Immature natural killer cell (primary cell): ENCODE measurements around the gene LPAR2. TPM values are rescaled to one million over a fixed set of nuclear protein-coding genes. Genes with fewer than 3 reads are reported as not detected.
A peak's percentile ranks its signal among the peaks of the same experiment; 100 is the strongest.
"Not testable (repeated sequence)": the region's sequence is repeated elsewhere in the genome, so short reads cannot be mapped to it uniquely, and the experiment has no call there.

ENCODE experiments used
- DNase-seq, 3 donors: peaks; one replicate each; pipeline ENCODE4 v3.0.0; 2022; ENCODE audit warnings: mixed read lengths in 1 of 3
- H3K27ac Mint-ChIP-seq, 6 donors: one replicate each; pipeline ENCODE4 v1.8.0; 2020; ENCODE audit warnings: mixed read lengths in 6 of 6, mild to moderate bottlenecking in 5 of 6, inconsistent platforms in 4 of 6, moderate library complexity in 3 of 6
- H3K27me3 Mint-ChIP-seq, 3 donors: one replicate each; pipeline ENCODE4 v1.8.0; 2020 to 2021; ENCODE audit warnings: low read depth in 3 of 3, mild to moderate bottlenecking in 3 of 3, mixed read lengths in 3 of 3, moderate library complexity in 3 of 3, inconsistent platforms in 1 of 3
- H3K36me3 Mint-ChIP-seq, 3 donors: one replicate each; pipeline ENCODE4 v1.8.0; 2020; ENCODE audit warnings: mixed read lengths in 3 of 3, inconsistent platforms in 2 of 3, mild to moderate bottlenecking in 2 of 3
- H3K4me1 Mint-ChIP-seq, 2 donors: one replicate each; pipeline ENCODE4 v1.8.0; 2020; ENCODE audit warnings: inconsistent platforms in 2 of 2, mild to moderate bottlenecking in 2 of 2, mixed read lengths in 2 of 2, moderate library complexity in 1 of 2
- H3K4me3 Mint-ChIP-seq, 5 donors: one replicate each; pipeline ENCODE4 v1.8.0; 2020; ENCODE audit warnings: mild to moderate bottlenecking in 5 of 5, mixed read lengths in 5 of 5, inconsistent platforms in 3 of 5, moderate library complexity in 3 of 5
- H3K9me3 Mint-ChIP-seq, 6 donors: one replicate each; pipeline ENCODE4 v1.8.0; 2020; ENCODE audit warnings: mild to moderate bottlenecking in 6 of 6, mixed read lengths in 6 of 6, inconsistent platforms in 4 of 6, moderate library complexity in 3 of 6
- polyA plus RNA-seq, 3 donors: library from polyadenylated mRNA; unstranded; fragments of 300-500 nt; fragmentation: Illumina TruSeq; gene quantifications; one replicate each; pipeline ENCODE4 v1.2.3, GENCODE V29; 2021

Gene LPAR2
- polyA plus RNA-seq, 3 donors from 2014 or later = 3.8 to 5.9 (median 4.6) TPM

- peaks cover 0 to 9% (median 0%) of the 10 kb centered on the region in 3 donors for H3K36me3 Mint-ChIP-seq
- peak; percentile 48 to 80 (median 57) for DNase-seq
- peak overlapping the region; percentile 3 to 90 (median 60) for H3K4me3 Mint-ChIP-seq
These were observed 12.9 kb downstream of the LPAR2 start for GRCh38 chr19:19615086-19615485.

DNA sequence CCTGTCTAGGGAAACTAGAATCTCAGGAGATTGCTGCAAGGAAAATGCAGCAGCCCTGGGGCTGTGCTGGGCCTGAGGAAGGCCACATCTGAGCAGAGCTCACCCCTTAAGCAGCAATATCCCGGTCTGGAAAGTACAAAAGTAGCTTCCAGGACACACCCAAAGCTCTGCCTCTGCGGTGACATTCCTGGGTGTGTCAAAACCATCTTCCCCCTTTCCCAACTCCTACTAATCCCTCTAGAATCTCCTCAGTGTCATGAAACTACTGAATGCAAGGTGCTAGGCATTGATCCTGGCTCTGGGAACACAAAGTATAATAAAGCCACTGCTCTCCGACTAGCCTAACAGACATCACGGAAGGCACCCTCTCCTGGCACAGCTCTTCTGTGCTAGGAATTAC is 14.5 kb downstream of the LPAR2 start:
- Mint-ChIP-seq H3K36me3 (peaks cover 0 to 9% (median 0%) of the 10 kb centered on the region in 3 donors), H3K4me1 (peaks cover 18 to 25% of the 10 kb centered on the region in 2 donors), H3K4me3 (no peak overlapping the region), H3K27me3 (peaks cover under 1 to 16% (median 10%) of the 10 kb centered on the region in 3 donors), H3K27ac (peak overlapping the region in 5 of 6 donors; percentile 3 to 99 (median 75)), H3K9me3 (no peaks in the 10 kb centered on the region)
- DNase-seq = no peak

More at GRCh38 chr19:19615086-19615485, 12.9 kb downstream of the LPAR2 start:
- Mint-ChIP-seq H3K27me3 (peaks cover 2 to 19% (median 14%) of the 10 kb centered on the region in 3 donors), H3K4me1 (peaks cover 26 to 35% of the 10 kb centered on the region in 2 donors), H3K27ac (peak overlapping the region; percentile 91 to 100 (median 96)), H3K9me3 (no peaks in the 10 kb centered on the region)

GRCh38 chr19:19610376-19611202 is 17.4 kb downstream of the LPAR2 start:
- Mint-ChIP-seq H3K9me3 (no peaks in the 10 kb centered on the region), H3K4me1 (peaks cover 8 to 13% of the 10 kb centered on the region in 2 donors), H3K36me3 (peaks cover 0 to 9% (median 0%) of the 10 kb centered on the region in 3 donors), H3K27me3 (peaks cover 0 to 9% (median 5%) of the 10 kb centered on the region in 3 donors), H3K4me3 (no peak overlapping the region), H3K27ac (no peak overlapping the region)
- no peak for DNase-seq

GRCh38 chr19:19606686-19607085 is 21.3 kb downstream of the LPAR2 start:
- H3K4me1 Mint-ChIP-seq, H3K4me3 Mint-ChIP-seq, DNase-seq, H3K27ac Mint-ChIP-seq, H3K36me3 Mint-ChIP-seq, H3K27me3 Mint-ChIP-seq, H3K9me3 Mint-ChIP-seq: not testable (repeated sequence)

DNA sequence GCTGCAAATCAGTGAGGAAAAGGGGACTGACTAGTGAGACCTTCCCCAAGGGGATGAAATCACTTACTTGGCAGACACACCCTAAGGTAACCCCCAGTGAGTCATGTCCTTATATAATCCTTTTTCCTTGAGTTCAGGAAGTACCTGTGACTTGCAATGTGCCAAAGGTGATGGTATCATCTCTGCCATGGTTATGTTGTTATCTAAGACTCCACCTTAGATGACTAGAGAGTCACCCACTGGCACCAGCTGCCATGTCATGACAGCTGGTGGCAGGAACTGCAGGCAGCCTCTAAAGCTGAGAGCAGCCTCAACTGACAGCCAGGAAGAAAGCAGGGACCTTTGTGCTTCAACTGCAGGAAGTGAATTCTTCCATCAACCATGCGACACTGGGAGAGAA is 22.0 kb downstream of the LPAR2 start:
- DNase-seq = no peak
- H3K4me3 Mint-ChIP-seq = no peak overlapping the region
- H3K27ac Mint-ChIP-seq = peak overlapping the region in 1 of 6 donors; percentile 80
- H3K27me3 Mint-ChIP-seq = no peaks in the 10 kb centered on the region
- H3K4me1 Mint-ChIP-seq = peaks cover 0 to 4% of the 10 kb centered on the region in 2 donors
- H3K36me3 Mint-ChIP-seq = peaks cover 0 to 3% (median 0%) of the 10 kb centered on the region in 3 donors
- H3K9me3 Mint-ChIP-seq = no peaks in the 10 kb centered on the region

GRCh38 chr19:19602713-19603324 is 25.2 kb downstream of the LPAR2 start:
- DNase-seq = no peak
- H3K27me3 Mint-ChIP-seq = peaks cover 0 to 7% (median 6%) of the 10 kb centered on the region in 3 donors
- H3K27ac Mint-ChIP-seq = no peak overlapping the region
- H3K4me3 Mint-ChIP-seq = no peak overlapping the region
- H3K9me3 Mint-ChIP-seq = no peaks in the 10 kb centered on the region
- peaks cover 0 to 9% of the 10 kb centered on the region in 2 donors for H3K4me1 Mint-ChIP-seq
- no peaks in the 10 kb centered on the region for H3K36me3 Mint-ChIP-seq

DNA sequence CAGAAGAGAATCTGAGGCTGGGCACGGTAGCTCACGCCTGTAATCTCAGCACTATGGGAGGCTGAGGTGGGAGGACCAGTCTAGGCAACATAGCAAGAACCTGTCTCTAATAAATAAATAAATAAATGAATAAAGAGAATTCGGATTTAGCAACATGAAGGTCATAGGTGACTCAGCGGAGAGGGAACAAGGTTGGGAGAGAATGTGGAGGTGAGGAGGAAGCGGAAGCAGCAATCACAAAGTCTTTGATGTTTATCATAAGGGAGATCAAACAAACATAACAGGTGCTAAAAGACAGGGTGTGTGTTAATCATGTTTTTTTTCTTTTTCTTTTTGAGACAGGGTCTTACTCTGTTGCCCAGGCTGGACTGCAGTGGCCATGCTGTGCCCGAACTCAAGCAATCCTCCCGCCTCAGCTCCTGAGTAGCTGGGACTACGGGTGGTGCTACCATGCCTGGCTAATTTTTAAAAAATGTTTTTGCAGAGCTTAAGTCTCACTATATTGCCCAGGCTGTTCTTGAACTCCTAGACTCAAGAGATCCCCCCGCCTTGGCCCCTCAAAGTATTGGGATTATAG is 25.8 kb downstream of the LPAR2 start:
- no peak for DNase-seq
- Mint-ChIP-seq H3K36me3 (no peaks in the 10 kb centered on the region), H3K4me3 (no peak overlapping the region), H3K27ac (peak overlapping the region in 1 of 6 donors; percentile 74), H3K4me1 (peaks cover 0 to 12% of the 10 kb centered on the region in 2 donors), H3K27me3 (peaks cover 0 to 8% (median 6%) of the 10 kb centered on the region in 3 donors), H3K9me3 (no peaks in the 10 kb centered on the region)

- no peak for DNase-seq
- no peaks in the 10 kb centered on the region for H3K36me3 Mint-ChIP-seq
- H3K9me3 Mint-ChIP-seq = no peaks in the 10 kb centered on the region
- no peak overlapping the region for H3K4me3 Mint-ChIP-seq
- peak overlapping the region in 1 of 6 donors; percentile 49 for H3K27ac Mint-ChIP-seq
- peaks cover 0 to 9% of the 10 kb centered on the region in 2 donors for H3K4me1 Mint-ChIP-seq
- peaks cover 0 to 8% (median 6%) of the 10 kb centered on the region in 3 donors for H3K27me3 Mint-ChIP-seq
These were observed 27.2 kb downstream of the LPAR2 start for GRCh38 chr19:19600793-19601330.

DNA sequence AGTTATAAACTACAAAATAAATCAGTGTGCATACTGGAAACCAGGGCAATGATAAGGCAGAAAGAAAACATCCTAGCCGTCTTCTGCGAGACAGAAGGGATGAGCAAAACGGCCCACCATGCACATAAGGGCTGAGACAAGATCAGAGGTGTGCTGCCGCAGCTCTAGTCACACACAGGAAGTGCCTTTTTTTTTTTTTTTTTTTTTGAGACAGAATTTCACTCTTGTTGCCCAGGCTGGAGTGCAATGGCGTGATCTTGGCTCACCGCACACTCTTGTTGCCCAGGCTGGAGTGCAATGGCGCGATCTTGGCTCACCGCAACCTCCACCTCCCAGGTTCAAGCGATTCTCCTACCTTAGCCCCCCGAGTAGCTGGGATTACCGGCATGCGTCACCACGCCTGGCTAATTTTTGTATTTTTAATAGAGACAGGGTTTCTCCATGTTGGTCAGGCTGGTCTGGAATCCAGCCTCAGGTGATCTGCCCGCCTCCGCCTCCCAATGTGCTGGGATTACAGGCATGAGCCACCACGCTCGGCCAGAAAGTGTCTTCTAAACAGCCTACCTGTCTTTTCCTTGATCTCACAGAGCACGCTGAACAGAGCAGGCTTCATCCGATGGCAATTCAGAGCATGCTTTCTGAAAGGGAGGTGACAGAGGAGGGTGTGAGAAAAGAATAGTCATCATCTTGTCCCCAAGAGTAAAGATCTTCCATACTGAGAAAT is 29.1 kb downstream of the LPAR2 start:
- Mint-ChIP-seq H3K27ac (peak overlapping the region; percentile 30 to 96 (median 70)), H3K4me3 (peak overlapping the region in 3 of 5 donors; percentile 26 to 74 (median 51))
- peak in 1 of 3 donors; percentile 64 for DNase-seq
- not testable (repeated sequence) for H3K36me3 Mint-ChIP-seq, H3K27me3 Mint-ChIP-seq, H3K4me1 Mint-ChIP-seq, H3K9me3 Mint-ChIP-seq

- DNase-seq = peak; percentile 21 to 69 (median 27)
- Mint-ChIP-seq H3K4me1 (peaks cover 0 to 9% of the 10 kb centered on the region in 2 donors), H3K9me3 (no peaks in the 10 kb centered on the region), H3K27ac (peak overlapping the region; percentile 47 to 96 (median 70)), H3K4me3 (peak overlapping the region in 3 of 5 donors; percentile 6 to 74 (median 51)), H3K36me3 (peaks cover 0 to 4% (median 0%) of the 10 kb centered on the region in 3 donors), H3K27me3 (peaks cover 0 to 8% (median 6%) of the 10 kb centered on the region in 3 donors)
These were observed 30.2 kb downstream of the LPAR2 start for GRCh38 chr19:19597809-19598306.

- Mint-ChIP-seq H3K36me3 (peaks cover 0 to 4% (median 0%) of the 10 kb centered on the region in 3 donors), H3K9me3 (no peaks in the 10 kb centered on the region), H3K4me3 (no peak overlapping the region), H3K27ac (peak overlapping the region in 2 of 6 donors; percentile 22 to 35), H3K27me3 (peaks cover 0 to 8% (median 6%) of the 10 kb centered on the region in 3 donors), H3K4me1 (peaks cover under 1 to 13% of the 10 kb centered on the region in 2 donors)
- no peak for DNase-seq
These were observed 32.8 kb downstream of the LPAR2 start for GRCh38 chr19:19595171-19595701.

DNA sequence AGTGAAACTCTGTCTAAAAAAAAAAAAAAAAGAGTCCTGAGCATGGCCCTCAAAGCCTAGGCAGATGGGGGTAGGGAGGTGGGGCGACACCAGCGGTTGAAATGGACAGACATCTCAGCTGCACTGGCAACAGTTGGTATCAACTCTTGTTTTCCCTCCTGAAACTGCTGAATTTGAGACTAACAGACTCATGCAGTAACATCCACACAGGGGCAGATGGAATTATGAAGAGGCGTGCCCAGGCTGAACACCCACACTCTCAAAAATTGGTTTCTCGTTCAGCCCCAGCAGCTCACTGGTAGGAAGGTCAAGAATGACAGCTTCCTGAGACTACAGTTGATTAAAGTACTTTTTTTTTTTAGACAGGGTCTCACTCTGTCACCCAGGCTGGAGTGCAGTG is 33.6 kb downstream of the LPAR2 start:
- no peak for DNase-seq
- H3K4me1 Mint-ChIP-seq = peaks cover 8 to 20% of the 10 kb centered on the region in 2 donors
- peaks cover 0 to 8% (median 6%) of the 10 kb centered on the region in 3 donors for H3K27me3 Mint-ChIP-seq
- H3K9me3 Mint-ChIP-seq = no peaks in the 10 kb centered on the region
- no peak overlapping the region for H3K27ac Mint-ChIP-seq
- peaks cover 0 to 4% (median 0%) of the 10 kb centered on the region in 3 donors for H3K36me3 Mint-ChIP-seq
- H3K4me3 Mint-ChIP-seq = no peak overlapping the region
